Central memory CD8-positive, alpha-beta T cell (primary cell): ENCODE data around the gene ARPC5L.

Experiments
- ATAC-seq: fragments of 150-1000 bp; cut with Tn5 transposase; replicated peaks from 2 replicates; pipeline ENCODE4 v1.10.0; 2022; ENCODE audit warnings: mild to moderate bottlenecking, moderate FRiP score, moderate number of reproducible peaks; ENCODE audit not compliant: poor library complexity, severe bottlenecking; ENCODE audit errors: extremely low read depth
- DNase-seq, 2 donors: peaks; one replicate each; pipeline ENCODE4 v3.0.0; 2021; ENCODE audit warnings: low spot score in 2 of 2
- H3K27ac Mint-ChIP-seq: one replicate; pipeline ENCODE4 v1.8.0; 2022; ENCODE audit warnings: low read depth, mild to moderate bottlenecking, moderate library complexity, mixed read lengths
- H3K27me3 Mint-ChIP-seq: one replicate; pipeline ENCODE4 v1.8.0; 2022; ENCODE audit warnings: mixed read lengths
- H3K36me3 Mint-ChIP-seq: one replicate; pipeline ENCODE4 v1.8.0; 2022; ENCODE audit warnings: mild to moderate bottlenecking, moderate library complexity, mixed read lengths; ENCODE audit not compliant: insufficient read depth
- H3K4me1 Mint-ChIP-seq: one replicate; pipeline ENCODE4 v1.8.0; 2022; ENCODE audit warnings: mixed read lengths
- H3K4me3 Mint-ChIP-seq: one replicate; pipeline ENCODE4 v1.8.0; 2022; ENCODE audit warnings: mild to moderate bottlenecking, moderate library complexity, mixed read lengths
- H3K9me3 Mint-ChIP-seq: one replicate; pipeline ENCODE4 v1.8.0; 2022; ENCODE audit warnings: mixed read lengths

The ARPC5L gene

GRCh38 chr9:124849801-124850200, 12.1 kb upstream of the ARPC5L start:
- Mint-ChIP-seq H3K36me3 (peaks cover 4% of the 10 kb centered on the region), H3K9me3 (no peaks in the 10 kb centered on the region), H3K4me3 (no peak overlapping the region), H3K4me1 (peaks cover 18% of the 10 kb centered on the region), H3K27me3 (peaks cover 9% of the 10 kb centered on the region), H3K27ac (no peak overlapping the region)
- no peak for ATAC-seq
- no peak for DNase-seq

- Mint-ChIP-seq H3K4me1 (peaks cover 18% of the 10 kb centered on the region), H3K27me3 (no peaks in the 10 kb centered on the region), H3K36me3 (peaks cover 4% of the 10 kb centered on the region), H3K9me3 (no peaks in the 10 kb centered on the region), H3K4me3 (peak overlapping the region; percentile 68), H3K27ac (peak overlapping the region; percentile 89)
- DNase-seq (no peak), ATAC-seq (no peak)
Observed at GRCh38 chr9:124852121-124852828, 9.7 kb upstream of the ARPC5L start.

GRCh38 chr9:124852829-124853531, 8.9 kb upstream of the ARPC5L start, which contains the start of gene WDR38:
Gene WDR38, plus strand, starts transcription at chr9:124853460. Its CDS starts 72 bp downstream, at chr9:124853532.
- Mint-ChIP-seq H3K27ac (peak within 1 kb of the TSS; percentile 89), H3K36me3 (peaks cover 4% of the 10 kb centered on the region), H3K4me3 (peak within 1 kb of the TSS; percentile 68), H3K27me3 (no peaks in the 10 kb centered on the region), H3K4me1 (peaks cover 18% of the 10 kb centered on the region), H3K9me3 (no peaks in the 10 kb centered on the region)
- peak; percentile 90 for ATAC-seq
- peak; percentile 78 for DNase-seq

- ATAC-seq, result peak; percentile 16
- Mint-ChIP-seq H3K27ac (peak overlapping the region; percentile 89), H3K9me3 (no peaks in the 10 kb centered on the region), H3K4me1 (peaks cover 18% of the 10 kb centered on the region), H3K4me3 (peak overlapping the region; percentile 68), H3K27me3 (no peaks in the 10 kb centered on the region), H3K36me3 (peaks cover 7% of the 10 kb centered on the region)
- DNase-seq, result no peak
Observed at GRCh38 chr9:124853605-124854143, 8.3 kb upstream of the ARPC5L start.

- no peak for DNase-seq
- peak overlapping the region; percentile 39 for H3K27ac Mint-ChIP-seq
- H3K36me3 Mint-ChIP-seq, result peaks cover 9% of the 10 kb centered on the region
- no peaks in the 10 kb centered on the region for H3K9me3 Mint-ChIP-seq
- H3K27me3 Mint-ChIP-seq, result no peaks in the 10 kb centered on the region
- no peak for ATAC-seq
- H3K4me3 Mint-ChIP-seq, result no peak overlapping the region
- peaks cover 18% of the 10 kb centered on the region for H3K4me1 Mint-ChIP-seq
Observed at GRCh38 chr9:124854161-124854560, 7.8 kb upstream of the ARPC5L start.

GRCh38 chr9:124854822-124855221, 7.1 kb upstream of the ARPC5L start:
- Mint-ChIP-seq H3K4me1 (peaks cover 23% of the 10 kb centered on the region), H3K27ac (peak overlapping the region; percentile 39), H3K4me3 (no peak overlapping the region)

GRCh38 chr9:124855566-124855943, 6.4 kb upstream of the ARPC5L start:
- Mint-ChIP-seq H3K4me1 (peaks cover 30% of the 10 kb centered on the region), H3K9me3 (no peaks in the 10 kb centered on the region), H3K27me3 (no peaks in the 10 kb centered on the region), H3K36me3 (peaks cover 22% of the 10 kb centered on the region), H3K4me3 (no peak overlapping the region), H3K27ac (no peak overlapping the region)
- ATAC-seq, result no peak
- DNase-seq, result no peak

More at GRCh38 chr9:124854822-124855221, 7.1 kb upstream of the ARPC5L start:
- H3K36me3 Mint-ChIP-seq, result peaks cover 15% of the 10 kb centered on the region
- ATAC-seq (no peak), DNase-seq (no peak)
- H3K9me3 Mint-ChIP-seq, result no peaks in the 10 kb centered on the region
- H3K27me3 Mint-ChIP-seq, result no peaks in the 10 kb centered on the region

GRCh38 chr9:124855944-124856765, 5.8 kb upstream of the ARPC5L start:
- no peak overlapping the region for H3K4me3 Mint-ChIP-seq
- no peak for ATAC-seq

GRCh38 chr9:124857533-124858162, 4.3 kb upstream of the ARPC5L start:
- Mint-ChIP-seq H3K4me1 (peaks cover 33% of the 10 kb centered on the region), H3K27me3 (no peaks in the 10 kb centered on the region), H3K27ac (peak overlapping the region; percentile 56), H3K4me3 (no peak overlapping the region), H3K36me3 (peaks cover 25% of the 10 kb centered on the region), H3K9me3 (no peaks in the 10 kb centered on the region)
- ATAC-seq (no peak), DNase-seq (no peak)

More at GRCh38 chr9:124855944-124856765, 5.8 kb upstream of the ARPC5L start:
- no peaks in the 10 kb centered on the region for H3K9me3 Mint-ChIP-seq
- peaks cover 31% of the 10 kb centered on the region for H3K4me1 Mint-ChIP-seq
- H3K27me3 Mint-ChIP-seq, result no peaks in the 10 kb centered on the region
- H3K27ac Mint-ChIP-seq, result no peak overlapping the region
- DNase-seq, result no peak
- peaks cover 22% of the 10 kb centered on the region for H3K36me3 Mint-ChIP-seq

- no peak for DNase-seq
- H3K27me3 Mint-ChIP-seq, result no peaks in the 10 kb centered on the region
- H3K36me3 Mint-ChIP-seq, result peaks cover 21% of the 10 kb centered on the region
- no peaks in the 10 kb centered on the region for H3K9me3 Mint-ChIP-seq
- peaks cover 26% of the 10 kb centered on the region for H3K4me1 Mint-ChIP-seq
- no peak overlapping the region for H3K4me3 Mint-ChIP-seq
- ATAC-seq, result no peak
- no peak overlapping the region for H3K27ac Mint-ChIP-seq
Observed at GRCh38 chr9:124858330-124859046, 3.4 kb upstream of the ARPC5L start.

- DNase-seq (no peak), ATAC-seq (no peak)
- H3K9me3 Mint-ChIP-seq, result no peaks in the 10 kb centered on the region
- H3K4me1 Mint-ChIP-seq, result peaks cover 26% of the 10 kb centered on the region
- peak overlapping the region; percentile 85 for H3K4me3 Mint-ChIP-seq
- no peaks in the 10 kb centered on the region for H3K27me3 Mint-ChIP-seq
- peaks cover 21% of the 10 kb centered on the region for H3K36me3 Mint-ChIP-seq
- H3K27ac Mint-ChIP-seq, result peak overlapping the region; percentile 83
Observed at GRCh38 chr9:124859803-124860581, 1.9 kb upstream of the ARPC5L start.
